DMS 273 treated with DMSO at 0.1 percent for 48 hours (cell line): Measurements from ENCODE around the gene CEP295NL.
"Not testable (repeated sequence)": the region's sequence is repeated elsewhere in the genome, so short reads cannot be mapped to it uniquely, and the experiment has no call there.

Source experiments
- DNase-seq: peaks from one replicate; lab custom pipeline; 2025; lab: John Stamatoyannopoulos, UW

CEP295NL gene

GRCh38 chr17:78888941-78889518 is 14.0 kb downstream of the CEP295NL start:
- DNase-seq: no peak

DNA sequence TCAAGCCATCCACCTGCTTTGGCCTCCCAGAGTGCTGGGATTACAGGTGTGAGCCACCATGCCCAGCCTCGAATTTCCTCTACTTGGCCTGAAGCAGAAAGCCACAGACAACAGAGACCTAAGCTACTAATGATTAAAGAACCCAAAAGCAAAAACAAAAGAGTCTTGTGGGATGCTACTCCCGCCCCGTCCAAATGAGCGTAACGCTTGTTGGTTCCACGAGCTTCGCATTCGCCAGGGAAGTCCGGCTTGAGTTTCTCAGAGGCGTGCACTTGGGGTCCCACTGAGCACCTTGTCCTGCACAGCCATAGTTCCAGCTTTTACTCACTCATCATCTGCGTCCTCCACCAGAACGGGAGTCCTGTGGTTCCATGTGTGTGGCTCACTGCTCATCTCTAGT is 16.0 kb downstream of the CEP295NL start:
- no peak for DNase-seq

GRCh38 chr17:78885956-78886355 is 17.0 kb downstream of the CEP295NL start:
- no peak for DNase-seq

DNA sequence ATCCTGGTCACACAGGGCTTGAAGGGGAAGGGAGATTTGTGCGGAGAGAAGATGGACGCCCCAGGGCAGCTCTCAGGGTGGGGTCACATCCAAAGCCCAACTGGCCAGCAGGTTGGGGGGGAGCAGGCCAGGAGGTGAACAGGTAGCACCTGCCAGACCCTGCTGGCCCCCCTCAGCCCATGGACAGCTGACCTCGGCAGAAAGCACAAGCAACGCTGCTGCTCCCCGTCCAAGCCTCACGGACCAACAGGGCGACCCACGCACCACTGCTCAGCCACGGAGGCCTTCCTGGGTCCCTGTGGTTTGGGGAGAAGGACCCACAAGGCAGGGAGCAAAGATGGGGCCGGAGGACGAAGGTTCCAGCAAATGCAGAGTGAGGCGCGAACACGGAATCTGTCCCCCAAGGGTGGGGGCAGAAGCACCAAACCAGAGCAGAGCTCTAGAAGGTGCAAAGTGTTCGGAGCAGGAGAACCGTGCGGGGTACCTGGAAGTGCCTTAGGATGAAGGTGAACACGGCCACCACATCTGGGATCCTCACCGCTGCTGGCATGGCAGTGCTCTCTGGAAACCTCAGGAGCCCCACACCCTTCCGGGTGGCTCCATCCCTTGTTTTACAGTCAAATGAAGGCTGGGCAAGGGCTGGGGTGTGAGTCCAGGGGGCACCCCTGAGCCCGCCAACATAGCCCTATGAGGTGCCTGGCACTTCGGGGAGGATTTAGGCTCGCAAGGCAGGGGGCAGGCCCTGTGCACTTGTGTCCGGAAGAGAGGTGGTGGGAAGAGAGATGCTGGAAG is 17.9 kb downstream of the CEP295NL start:
- no peak for DNase-seq

DNA sequence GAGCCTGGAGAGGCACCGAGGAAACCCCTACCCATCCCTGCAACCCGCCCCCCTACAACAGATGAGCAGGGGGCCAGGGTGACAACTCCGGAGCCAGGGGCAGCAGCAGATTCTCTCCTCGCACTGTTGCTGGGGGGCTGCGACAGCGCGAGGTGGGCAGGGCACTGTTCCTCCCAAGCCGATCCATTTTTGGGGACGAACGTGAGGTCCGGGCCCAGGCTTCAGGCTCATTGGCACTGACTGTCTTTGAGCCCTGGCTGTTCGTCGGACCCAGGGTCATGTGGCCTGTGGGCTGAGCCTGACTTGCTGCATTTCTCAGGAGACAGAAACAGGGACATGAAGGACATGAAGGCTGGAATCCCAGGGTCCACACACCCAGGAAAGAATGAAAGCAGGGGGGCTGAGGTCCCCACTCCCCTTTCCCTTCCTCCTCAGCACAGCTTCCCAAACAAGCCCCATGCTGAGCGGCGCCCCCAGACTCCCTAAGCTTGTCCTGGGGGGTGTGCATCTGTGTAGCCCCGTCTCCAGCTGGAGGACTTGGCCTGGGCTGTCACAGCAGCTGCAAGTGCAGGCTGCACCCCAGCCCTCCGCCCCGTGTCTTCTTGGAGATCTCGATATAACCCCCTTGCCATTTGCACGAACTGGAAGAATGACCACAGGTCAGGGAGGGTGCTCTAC is 18.7 kb downstream of the CEP295NL start:
- no peak for DNase-seq

DNA sequence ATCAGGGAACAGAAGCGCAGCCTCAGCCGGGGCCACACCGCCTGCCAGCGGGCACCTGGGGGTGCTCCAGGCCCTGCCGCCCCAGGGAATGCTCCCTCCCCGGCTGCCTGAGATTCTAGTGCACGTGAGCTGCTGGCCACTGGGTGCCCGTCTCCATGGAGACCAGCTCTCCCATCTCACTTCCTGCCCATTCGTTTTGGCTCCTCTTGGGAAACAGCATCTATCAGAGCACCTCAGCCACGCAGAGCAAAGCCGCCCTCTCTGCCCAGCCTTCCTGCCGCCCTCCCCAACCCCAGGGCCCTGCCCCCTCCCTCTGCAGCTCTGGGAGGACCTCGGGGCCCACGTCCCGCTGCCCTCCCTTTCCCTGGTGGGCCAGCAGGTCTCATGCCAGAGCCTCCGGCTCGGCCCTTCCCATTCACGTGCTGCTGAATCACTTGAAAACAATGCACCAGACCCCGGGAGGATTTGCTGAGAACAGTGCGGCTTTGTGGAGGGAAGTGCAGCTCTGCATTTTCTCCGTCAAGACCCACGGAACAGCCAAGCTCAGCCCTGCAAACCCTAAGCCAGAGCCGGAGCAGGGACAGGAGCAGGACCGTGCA is 19.4 kb downstream of the CEP295NL start:
- no peak for DNase-seq

GRCh38 chr17:78883089-78883532 is 19.9 kb downstream of the CEP295NL start:
- no peak for DNase-seq

DNA sequence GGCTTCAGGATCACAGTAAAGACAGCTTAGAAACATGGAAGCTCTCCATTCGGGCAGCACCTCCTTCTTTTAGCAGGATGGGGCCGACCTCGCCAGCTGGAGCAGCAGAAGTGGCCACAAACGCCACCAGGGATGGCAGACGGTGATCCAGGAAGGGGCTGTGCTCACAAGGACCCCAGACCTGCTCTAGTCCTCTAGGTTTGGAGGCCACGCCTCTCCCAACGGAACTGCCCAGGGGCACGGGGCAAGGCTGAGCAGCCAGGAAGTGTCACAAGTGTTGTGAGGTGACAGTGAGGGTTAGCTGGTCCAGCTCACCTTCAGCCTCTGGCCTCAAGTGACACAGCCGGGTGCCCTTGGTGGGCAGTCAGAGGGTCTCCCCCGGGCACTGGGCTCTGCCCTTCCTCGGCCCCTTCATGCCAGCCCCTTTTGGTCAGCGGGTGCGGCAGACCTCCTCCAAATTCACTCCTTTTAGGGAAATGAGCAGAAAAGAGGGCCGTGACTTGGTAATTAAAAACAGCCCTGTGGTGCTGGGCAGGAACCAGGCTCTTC is 20.4 kb downstream of the CEP295NL start:
- no peak for DNase-seq

DNA sequence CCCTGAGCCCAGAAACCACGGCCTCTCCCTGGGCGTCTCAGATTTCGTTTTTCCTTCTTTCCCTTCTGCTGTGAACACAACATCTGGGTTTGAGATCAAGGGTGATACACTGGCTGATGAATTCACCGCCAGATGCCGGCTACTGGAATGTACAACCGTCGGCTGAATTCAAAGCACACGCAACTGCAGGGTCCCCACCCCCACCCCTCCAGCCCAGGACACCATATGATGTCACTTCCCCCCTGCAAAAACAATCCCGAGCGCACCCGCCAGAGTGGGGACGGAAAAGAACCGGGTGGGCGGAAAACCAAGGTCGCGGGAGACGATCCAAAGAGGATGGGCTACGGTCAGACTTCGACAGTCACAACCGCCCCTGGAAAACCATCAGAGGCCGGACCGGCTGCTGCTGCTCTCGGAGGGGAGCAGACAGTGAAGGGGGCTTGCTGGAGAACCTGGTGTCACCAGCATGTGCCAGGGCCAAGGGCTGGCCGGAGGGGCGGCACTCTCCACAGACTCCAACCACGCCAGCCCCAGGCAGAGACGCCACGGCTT is 23.3 kb downstream of the CEP295NL start:
- peak; percentile 65 for DNase-seq

DNA sequence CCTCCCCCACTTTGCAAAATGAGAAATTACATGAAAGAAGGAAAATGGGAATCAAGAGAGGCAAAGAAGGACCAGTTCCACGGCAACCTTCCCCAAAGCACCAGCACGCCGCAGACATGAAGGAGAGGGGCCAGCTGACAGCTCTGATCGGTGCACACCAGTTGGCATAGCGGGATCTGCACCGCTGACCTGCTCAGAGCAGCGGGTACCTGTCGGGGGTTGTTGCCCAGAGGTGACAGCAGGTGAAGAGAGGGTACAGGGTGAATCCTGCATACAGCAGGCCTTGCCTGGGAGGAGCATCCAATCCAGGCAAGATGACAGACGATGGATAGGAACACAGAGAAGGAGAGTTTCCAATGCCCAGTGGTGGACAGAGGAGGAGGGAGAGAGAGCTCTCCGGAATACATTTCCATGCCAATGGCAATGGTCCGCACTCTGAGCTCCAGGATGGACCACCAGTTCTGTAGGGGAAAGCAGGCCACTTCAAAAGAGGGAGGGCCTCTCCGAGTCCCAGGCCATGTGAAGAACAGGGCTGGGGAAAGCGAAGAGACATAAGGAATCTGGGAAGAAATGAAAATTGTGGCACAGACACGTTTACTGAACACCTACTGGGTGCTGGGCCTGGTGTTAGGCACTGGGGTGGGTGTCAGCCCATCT is 24.0 kb downstream of the CEP295NL start:
- no peak for DNase-seq

- DNase-seq: no peak
These were observed 24.7 kb downstream of the CEP295NL start for GRCh38 chr17:78878261-78878660.

- not testable (repeated sequence) for DNase-seq
These were observed 26.0 kb downstream of the CEP295NL start for GRCh38 chr17:78876954-78877517.

- DNase-seq: no peak
These were observed 26.9 kb downstream of the CEP295NL start for GRCh38 chr17:78876094-78876597.

DNA sequence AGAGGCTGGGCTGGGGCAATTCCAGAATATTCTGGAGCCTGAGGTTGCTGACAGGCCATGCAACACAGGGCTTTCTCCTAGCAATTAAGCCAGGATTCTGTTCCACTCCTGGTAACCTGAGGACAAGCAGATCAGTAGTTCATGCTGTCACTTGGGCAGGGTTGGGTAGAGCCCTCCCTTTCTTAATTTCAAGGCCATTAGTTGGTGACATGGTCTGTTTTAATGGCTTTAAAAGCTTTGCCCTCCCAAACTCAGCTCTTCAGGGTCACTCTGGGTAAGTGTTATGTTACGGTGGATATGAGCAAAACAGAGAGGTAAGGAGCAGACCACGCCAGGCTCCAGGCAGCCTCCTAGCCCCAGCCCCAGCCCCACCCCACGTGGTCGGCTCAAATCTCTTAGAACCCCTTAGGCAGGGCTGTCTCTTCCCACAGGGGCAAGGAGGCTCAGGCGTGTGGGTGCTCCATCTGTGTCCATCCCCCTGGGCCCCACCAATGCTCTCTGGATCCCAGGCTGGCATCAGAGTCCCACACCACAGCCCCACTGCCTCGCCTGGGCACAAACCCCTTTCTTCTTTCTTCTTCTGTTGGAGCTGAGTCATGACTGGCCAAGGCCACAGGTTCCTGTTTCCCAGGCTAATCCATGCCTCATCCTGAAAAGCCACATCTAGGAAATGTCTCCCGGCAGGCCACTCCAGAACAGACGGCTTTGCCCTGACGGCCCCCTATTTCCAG is 27.5 kb downstream of the CEP295NL start:
- no peak for DNase-seq

DNA sequence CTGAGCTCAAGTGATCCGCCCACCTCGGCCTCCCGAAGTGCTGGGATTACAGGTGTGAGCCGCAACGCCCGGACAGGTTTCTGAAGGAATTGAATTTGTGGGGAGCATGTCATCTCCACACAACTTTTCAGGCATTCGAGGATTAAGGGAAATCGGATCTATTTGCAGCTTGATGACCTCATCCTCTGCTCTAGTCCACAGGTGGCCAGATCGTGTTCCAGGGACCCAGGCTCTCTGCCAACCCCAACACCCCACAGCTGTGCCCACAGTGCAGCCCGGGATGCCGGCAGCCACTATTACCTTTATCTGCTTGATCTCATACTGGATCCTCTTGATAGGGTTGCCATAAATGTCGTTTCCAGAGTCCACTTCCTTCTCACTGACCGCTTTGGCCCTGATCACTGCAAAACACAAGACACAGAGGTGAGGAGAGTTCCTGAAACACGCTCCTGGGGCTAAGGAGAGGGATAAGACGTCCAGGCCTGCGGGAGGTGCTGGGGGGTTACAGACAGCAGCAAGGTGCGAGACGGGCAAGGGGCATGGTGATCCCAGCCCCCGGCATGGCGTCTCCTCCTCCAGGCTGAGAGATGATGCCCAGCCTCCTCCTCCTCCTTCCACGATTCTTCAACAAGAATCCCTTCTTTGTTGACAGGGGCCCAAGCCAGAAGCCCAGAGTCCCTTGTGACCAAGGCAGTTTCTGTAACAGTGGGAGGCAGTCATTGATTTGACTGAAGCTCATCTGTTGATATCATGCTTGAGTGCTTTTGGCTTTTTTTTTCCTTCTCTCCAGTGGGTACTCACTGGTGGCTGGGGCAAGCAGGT is 29.3 kb downstream of the CEP295NL start:
- peak; percentile 66 for DNase-seq

DNA sequence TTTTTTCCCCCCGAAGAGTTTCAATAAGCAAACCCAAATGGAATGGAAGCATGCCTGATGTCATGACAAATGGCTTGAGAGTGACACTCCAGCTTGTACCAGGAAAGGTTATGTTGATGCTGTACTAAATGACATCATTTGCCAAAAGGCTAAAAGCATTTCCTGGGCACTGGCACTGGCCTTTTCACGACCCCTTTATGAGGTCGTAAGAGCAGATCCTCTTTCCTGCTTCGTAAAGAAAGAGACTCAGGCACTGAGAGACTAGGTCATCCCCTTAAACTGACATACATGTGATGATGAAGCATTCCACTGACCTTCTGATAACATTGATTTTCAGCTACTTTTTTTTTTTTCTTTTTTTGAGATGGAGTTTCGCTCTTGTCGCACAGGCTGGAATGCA is 30.5 kb downstream of the CEP295NL start:
- no peak for DNase-seq

GRCh38 chr17:78870621-78871020 is 32.4 kb downstream of the CEP295NL start:
- no peak for DNase-seq

DNA sequence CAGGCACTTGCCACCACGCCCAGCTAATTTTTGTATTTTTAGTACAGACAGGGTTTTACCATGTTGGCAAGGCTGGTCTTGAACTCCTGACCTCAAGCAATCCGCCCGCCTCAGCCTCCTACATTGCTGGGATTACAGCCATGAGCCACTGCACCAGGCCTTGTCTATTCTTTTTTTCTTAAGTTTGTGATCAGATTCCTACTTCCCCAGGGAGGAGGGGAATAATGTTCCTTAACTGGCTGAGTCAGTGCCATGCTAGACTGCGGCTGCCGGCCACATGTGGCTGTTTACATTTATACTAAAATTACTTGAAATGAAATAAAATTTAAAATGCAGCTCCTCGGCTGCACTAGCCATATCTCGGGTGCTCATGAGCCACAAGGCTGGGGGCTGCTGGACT is 34.6 kb downstream of the CEP295NL start:
- no peak for DNase-seq

DNA sequence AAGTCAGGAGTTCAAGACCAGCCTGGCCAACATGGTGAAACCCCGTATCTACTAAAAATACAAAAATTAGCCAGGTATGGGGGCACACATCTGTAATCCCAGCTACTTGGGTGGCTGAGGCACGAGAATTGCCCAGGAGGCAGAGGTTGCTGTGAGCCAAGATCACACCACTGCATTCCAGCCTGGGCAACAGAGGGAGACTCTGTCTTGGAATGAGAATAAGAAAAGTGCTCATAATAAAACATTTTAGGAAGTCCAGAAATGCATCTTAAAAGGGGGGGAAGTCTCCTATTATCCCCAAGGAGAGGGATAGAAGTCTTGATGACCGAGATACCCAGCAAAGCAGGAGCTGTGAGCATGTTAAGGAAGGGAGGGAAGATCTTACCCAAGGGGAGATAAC is 36.0 kb downstream of the CEP295NL start:
- DNase-seq: not testable (repeated sequence)
